Erythroblast (primary cell): ENCODE data around the gene MOB2.

ENCODE experiments used
- GATA1 ChIP-seq: IDR thresholded peaks from 2 replicates; pipeline ENCODE4 v1.6.1; 2011; ENCODE audit warnings: low read depth, mild to moderate bottlenecking, control low read depth, low read length, moderate library complexity
- POLR2A ChIP-seq: IDR thresholded peaks from 2 replicates; pipeline ENCODE4 v1.6.1; 2011; ENCODE audit warnings: mild to moderate bottlenecking, low read length

DNA sequence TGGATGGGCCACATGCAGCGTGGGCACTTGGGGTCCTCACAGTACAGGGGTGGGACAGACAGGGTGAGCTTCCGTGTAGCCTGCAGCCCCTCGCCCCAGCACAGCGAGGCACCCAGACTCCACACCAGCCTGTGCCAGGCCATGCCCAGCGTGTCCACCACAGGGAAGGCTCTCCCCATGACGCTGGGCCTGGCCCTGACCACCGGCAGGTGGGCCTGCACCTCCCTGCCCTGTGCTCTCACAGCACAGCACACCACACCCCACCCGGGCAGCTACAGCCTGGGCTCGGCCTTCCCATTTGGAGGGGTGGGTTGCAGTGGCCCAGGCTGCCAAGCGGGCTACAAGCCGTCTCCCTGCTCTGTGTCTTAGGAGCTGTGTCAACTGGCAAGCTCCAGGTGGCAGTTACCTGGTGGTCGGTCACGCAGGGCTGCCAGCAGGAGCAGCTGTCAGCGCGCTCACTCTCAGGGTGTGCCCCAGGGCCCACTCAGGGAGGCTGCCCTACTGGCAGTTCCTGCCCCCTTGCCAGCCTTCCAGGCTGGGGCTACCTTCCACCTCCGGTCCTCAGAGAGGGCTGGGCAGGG lies 4.6 kb downstream of the MOB2 start:
- no peak for TF ChIP-seq POLR2A
- TF ChIP-seq GATA1, result no peak
